H9 (cell line): ENCODE results near the gene CAPN14. TPM values are rescaled to one million over a fixed set of nuclear protein-coding genes. Genes with fewer than 3 reads are reported as not detected.

Experiments
- DNase-seq: peaks from one replicate; pipeline ENCODE4 v3.0.0-alpha.2; 2017
- H2AFZ ChIP-seq: one replicate; pipeline ENCODE4 v1.6.1; 2013; ENCODE audit warnings: mild to moderate bottlenecking, low read length, control low read depth, moderate library complexity
- H2AK5ac ChIP-seq: 2 replicates; pipeline ENCODE4 v1.6.1; 2013; ENCODE audit warnings: low read length, control low read depth, mixed read lengths; ENCODE audit not compliant: insufficient read length
- H2BK120ac ChIP-seq: one replicate; pipeline ENCODE4 v1.6.1; 2013; ENCODE audit warnings: low read depth, mild to moderate bottlenecking, low read length, control low read depth, inconsistent platforms; ENCODE audit not compliant: poor library complexity, severe bottlenecking
- H2BK12ac ChIP-seq: 2 replicates; pipeline ENCODE4 v1.6.1; 2013; ENCODE audit warnings: low read length, control low read depth, mixed read lengths, low read depth; ENCODE audit not compliant: insufficient read length
- H2BK15ac ChIP-seq: 2 replicates; pipeline ENCODE4 v1.6.1; 2013; ENCODE audit warnings: low read depth, low read length, control low read depth
- H2BK20ac ChIP-seq: one replicate; pipeline ENCODE4 v1.6.1; 2013; ENCODE audit warnings: low read depth, mild to moderate bottlenecking, low read length, control low read depth, inconsistent platforms; ENCODE audit not compliant: poor library complexity, severe bottlenecking
- H2BK5ac ChIP-seq: 2 replicates; pipeline ENCODE4 v1.6.1; 2013; ENCODE audit warnings: low read length, control low read depth, mixed read lengths; ENCODE audit not compliant: insufficient read length
- H3K14ac ChIP-seq: 2 replicates; pipeline ENCODE4 v1.6.1; 2013; ENCODE audit warnings: low read length, control low read depth; ENCODE audit not compliant: insufficient read depth
- H3K18ac ChIP-seq: 2 replicates; pipeline ENCODE4 v1.6.1; 2013; ENCODE audit warnings: low read depth, mild to moderate bottlenecking, mixed read lengths, low read length, control low read depth; ENCODE audit not compliant: insufficient read length
- H3K23ac ChIP-seq: 2 replicates; pipeline ENCODE4 v1.6.1; 2013; ENCODE audit warnings: low read length, control low read depth, mixed read lengths, low read depth; ENCODE audit not compliant: insufficient read length
- H3K23me2 ChIP-seq: 2 replicates; pipeline ENCODE4 v1.6.1; 2013; ENCODE audit warnings: low read depth, mild to moderate bottlenecking, mixed read lengths, low read length, control low read depth; ENCODE audit not compliant: insufficient read length, poor library complexity, severe bottlenecking
- H3K27ac ChIP-seq: 2 replicates; pipeline ENCODE4 v1.5.1; 2013; ENCODE audit warnings: low read length, control low read depth, mixed read lengths, low read depth; ENCODE audit not compliant: insufficient read length
- H3K27me3 ChIP-seq: 2 replicates; pipeline ENCODE4 v1.6.1; 2013; ENCODE audit warnings: low read length, control low read depth, inconsistent platforms; ENCODE audit not compliant: insufficient read depth
- H3K4ac ChIP-seq: 2 replicates; pipeline ENCODE4 v1.6.1; 2013; ENCODE audit warnings: low read depth, mild to moderate bottlenecking, control low read depth, inconsistent platforms, low read length, moderate library complexity
- H3K4me1 ChIP-seq: 2 replicates; pipeline ENCODE4 v1.6.1; 2013; ENCODE audit warnings: low read length, control low read depth, inconsistent platforms; ENCODE audit not compliant: insufficient read depth
- H3K4me2 ChIP-seq: 2 replicates; pipeline ENCODE4 v1.6.1; 2013; ENCODE audit warnings: low read length, control low read depth, mixed read lengths; ENCODE audit not compliant: insufficient read length, insufficient read depth
- H3K56ac ChIP-seq: 2 replicates; pipeline ENCODE4 v1.6.1; 2013; ENCODE audit warnings: low read depth, mild to moderate bottlenecking, mixed read lengths, low read length, control low read depth; ENCODE audit not compliant: insufficient read length
- H3K79me1 ChIP-seq: 2 replicates; pipeline ENCODE4 v1.6.1; 2013; ENCODE audit warnings: low read depth, mild to moderate bottlenecking, moderate library complexity, low read length, control low read depth, inconsistent platforms; ENCODE audit not compliant: insufficient read depth, poor library complexity, severe bottlenecking
- H3K79me2 ChIP-seq: 2 replicates; pipeline ENCODE4 v1.6.1; 2013; ENCODE audit warnings: low read length, control low read depth, inconsistent platforms; ENCODE audit not compliant: insufficient read depth
- H3K9ac ChIP-seq: 2 replicates; pipeline ENCODE4 v1.6.1; 2013; ENCODE audit warnings: low read length, control low read depth, mixed read lengths; ENCODE audit not compliant: insufficient read length; ENCODE audit errors: extremely low read depth
- H3K9me3 ChIP-seq: one replicate; pipeline ENCODE4 v1.6.1; 2013; ENCODE audit warnings: low read depth, low read length, inconsistent platforms; ENCODE audit not compliant: control insufficient read depth
- H3T11ph ChIP-seq: one replicate; pipeline ENCODE4 v1.6.1; 2013; ENCODE audit warnings: mild to moderate bottlenecking, low read length, control low read depth, inconsistent platforms
- H4K20me1 ChIP-seq: one replicate; pipeline ENCODE4 v1.6.1; 2013; ENCODE audit not compliant: control insufficient read depth, insufficient read length, insufficient read depth
- H4K5ac ChIP-seq: 2 replicates; pipeline ENCODE4 v1.6.1; 2013; ENCODE audit warnings: low read depth, mild to moderate bottlenecking, mixed read lengths, low read length, control low read depth; ENCODE audit not compliant: insufficient read length
- H4K8ac ChIP-seq: replicated peaks from 2 replicates; pipeline ENCODE4 v1.6.1; 2013; ENCODE audit warnings: low read length, control low read depth, mixed read lengths, low read depth; ENCODE audit not compliant: insufficient read length
- H4K91ac ChIP-seq: 2 replicates; pipeline ENCODE4 v1.6.1; 2013; ENCODE audit warnings: low read depth, mild to moderate bottlenecking, moderate library complexity, mixed read lengths, low read length, control low read depth; ENCODE audit not compliant: insufficient read length
- H3K27ac Mint-ChIP-seq, 3 experiments: 2 replicates in 2 of 3; 3 replicates in 1 of 3; pipeline ENCODE4 v1.8.0; 2020 to 2021; ENCODE audit warnings: mixed read lengths in 3 of 3, mild to moderate bottlenecking in 1 of 3, moderate library complexity in 1 of 3
- H3K27me3 Mint-ChIP-seq: 2 replicates; pipeline ENCODE4 v1.8.0; 2021; ENCODE audit warnings: low read depth, mild to moderate bottlenecking, moderate library complexity, mixed read lengths
- H3K36me3 Mint-ChIP-seq, 3 experiments: 2 replicates in 2 of 3; 3 replicates in 1 of 3; pipeline ENCODE4 v1.8.0; 2020 to 2021; ENCODE audit warnings: low read depth in 3 of 3, mixed read lengths in 3 of 3; ENCODE audit not compliant: insufficient read depth in 1 of 3
- H3K4me1 Mint-ChIP-seq, 2 experiments: 2 replicates each; pipeline ENCODE4 v1.8.0; 2020; ENCODE audit warnings: mixed read lengths in 2 of 2
- H3K4me3 Mint-ChIP-seq, 2 experiments: 2 replicates in 1 of 2; 3 replicates in 1 of 2; pipeline ENCODE4 v1.8.0; 2020 to 2021; ENCODE audit warnings: mild to moderate bottlenecking in 2 of 2, mixed read lengths in 2 of 2, moderate library complexity in 1 of 2
- H3K9me3 Mint-ChIP-seq, 2 experiments: 2 replicates in 1 of 2; 3 replicates in 1 of 2; pipeline ENCODE4 v1.8.0; 2020; ENCODE audit warnings: mild to moderate bottlenecking in 2 of 2, mixed read lengths in 2 of 2, moderate library complexity in 1 of 2
- WGBS: extraction: QIAGEN DNeasy Blood & Tissue Kit; methylation state at CpG from one replicate; pipeline ENCODE4 v1.1.7; 2013; ENCODE audit warnings: missing lambda C conversion rate, low lambda C conversion rate, mixed read lengths; ENCODE audit not compliant: insufficient read length; ENCODE audit errors: extremely low coverage; 5-methylcytosine and 5-hydroxymethylcytosine counted together
- total RNA-seq: library from RNA; stranded (reverse); gene quantifications from 2 replicates; pipeline ENCODE4 v1.2.1, GENCODE V29; 2021
- TF ChIP-seq, protein P1 (sequence below): fragments of 200-600 bp; sonication (generic); conservative IDR thresholded peaks from 3 replicates; pipeline ENCODE4 v1.8.0; 2021; ENCODE audit warnings: antibody characterized with exemption, mild to moderate bottlenecking

CAPN14 gene
- total RNA-seq, 1 experiment from 2014 or later = 0.09 TPM

DNA sequence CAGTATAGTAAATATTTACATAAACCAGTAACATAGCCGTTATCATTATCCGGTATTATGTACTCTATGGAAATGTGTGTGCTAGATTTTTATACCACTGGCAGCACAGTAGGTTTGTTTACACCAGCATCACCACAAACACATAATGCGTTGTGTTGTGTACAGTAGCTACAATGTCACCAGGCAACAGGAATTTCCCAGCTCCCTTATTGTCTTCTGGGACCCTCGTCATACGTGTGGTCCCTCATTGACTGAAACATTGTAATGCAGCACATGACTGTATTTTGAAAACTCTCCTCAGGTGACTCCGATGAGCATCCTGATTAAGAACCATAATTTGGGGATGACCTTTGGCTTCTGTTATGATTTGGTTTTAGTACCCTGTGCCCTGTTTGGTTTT lies 47.9 kb upstream of the CAPN14 start:
- TF ChIP-seq, protein P1, sequence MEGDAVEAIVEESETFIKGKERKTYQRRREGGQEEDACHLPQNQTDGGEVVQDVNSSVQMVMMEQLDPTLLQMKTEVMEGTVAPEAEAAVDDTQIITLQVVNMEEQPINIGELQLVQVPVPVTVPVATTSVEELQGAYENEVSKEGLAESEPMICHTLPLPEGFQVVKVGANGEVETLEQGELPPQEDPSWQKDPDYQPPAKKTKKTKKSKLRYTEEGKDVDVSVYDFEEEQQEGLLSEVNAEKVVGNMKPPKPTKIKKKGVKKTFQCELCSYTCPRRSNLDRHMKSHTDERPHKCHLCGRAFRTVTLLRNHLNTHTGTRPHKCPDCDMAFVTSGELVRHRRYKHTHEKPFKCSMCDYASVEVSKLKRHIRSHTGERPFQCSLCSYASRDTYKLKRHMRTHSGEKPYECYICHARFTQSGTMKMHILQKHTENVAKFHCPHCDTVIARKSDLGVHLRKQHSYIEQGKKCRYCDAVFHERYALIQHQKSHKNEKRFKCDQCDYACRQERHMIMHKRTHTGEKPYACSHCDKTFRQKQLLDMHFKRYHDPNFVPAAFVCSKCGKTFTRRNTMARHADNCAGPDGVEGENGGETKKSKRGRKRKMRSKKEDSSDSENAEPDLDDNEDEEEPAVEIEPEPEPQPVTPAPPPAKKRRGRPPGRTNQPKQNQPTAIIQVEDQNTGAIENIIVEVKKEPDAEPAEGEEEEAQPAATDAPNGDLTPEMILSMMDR = no peak
- Histone ChIP-seq H3K9ac (no peak overlapping the region), H2BK12ac (no peak overlapping the region), H3K23ac (no peak overlapping the region), H2AFZ (no peak overlapping the region), H4K5ac (no peak overlapping the region), H3K23me2 (no peaks in the 10 kb centered on the region), H3K27me3 (no peaks in the 10 kb centered on the region), H3K9me3 (no peaks in the 10 kb centered on the region), H3K14ac (no peak overlapping the region), H3K79me1 (no peaks in the 10 kb centered on the region), H2BK20ac (no peak overlapping the region), H3K4me2 (no peak overlapping the region), H3T11ph (no peak overlapping the region), H3K27ac (no peak overlapping the region), H2BK5ac (no peak overlapping the region), H3K4me1 (peaks cover 6% of the 10 kb centered on the region; the same call in 1 of the 2 replicates), H2AK5ac (no peak overlapping the region), H3K79me2 (no peaks in the 10 kb centered on the region; the same call in 1 of the 2 replicates), H4K8ac (no peak overlapping the region), H3K56ac (no peak overlapping the region), H3K4ac (no peak overlapping the region), H2BK120ac (no peak overlapping the region), H4K20me1 (no peaks in the 10 kb centered on the region), H3K18ac (no peak overlapping the region), H2BK15ac (no peak overlapping the region), H4K91ac (no peak overlapping the region)
- no peak for DNase-seq
- Mint-ChIP-seq H3K4me3 (no peak overlapping the region), H3K27me3 (no peaks in the 10 kb centered on the region), H3K4me1 (peaks cover 16 to 18% of the 10 kb centered on the region in 2 experiments), H3K9me3 (no peaks in the 10 kb centered on the region), H3K27ac (no peak overlapping the region), H3K36me3 (peaks cover 10 to 21% (median 21%) of the 10 kb centered on the region in 3 experiments; a peak in 6 of 7 replicates)
- no CpG with 5 or more reads among the region's 6 CpGs for WGBS
